ENCODE results near the gene SLC51B.

GRCh38 chr15:65027593-65027992 is 17.6 kb upstream of the SLC51B start:
- TF ChIP-seq, protein P1, sequence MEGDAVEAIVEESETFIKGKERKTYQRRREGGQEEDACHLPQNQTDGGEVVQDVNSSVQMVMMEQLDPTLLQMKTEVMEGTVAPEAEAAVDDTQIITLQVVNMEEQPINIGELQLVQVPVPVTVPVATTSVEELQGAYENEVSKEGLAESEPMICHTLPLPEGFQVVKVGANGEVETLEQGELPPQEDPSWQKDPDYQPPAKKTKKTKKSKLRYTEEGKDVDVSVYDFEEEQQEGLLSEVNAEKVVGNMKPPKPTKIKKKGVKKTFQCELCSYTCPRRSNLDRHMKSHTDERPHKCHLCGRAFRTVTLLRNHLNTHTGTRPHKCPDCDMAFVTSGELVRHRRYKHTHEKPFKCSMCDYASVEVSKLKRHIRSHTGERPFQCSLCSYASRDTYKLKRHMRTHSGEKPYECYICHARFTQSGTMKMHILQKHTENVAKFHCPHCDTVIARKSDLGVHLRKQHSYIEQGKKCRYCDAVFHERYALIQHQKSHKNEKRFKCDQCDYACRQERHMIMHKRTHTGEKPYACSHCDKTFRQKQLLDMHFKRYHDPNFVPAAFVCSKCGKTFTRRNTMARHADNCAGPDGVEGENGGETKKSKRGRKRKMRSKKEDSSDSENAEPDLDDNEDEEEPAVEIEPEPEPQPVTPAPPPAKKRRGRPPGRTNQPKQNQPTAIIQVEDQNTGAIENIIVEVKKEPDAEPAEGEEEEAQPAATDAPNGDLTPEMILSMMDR (conservative IDR thresholded peaks at IDR 0.05; ENCODE audit: low read length) = no peak
- no peak for TF ChIP-seq EZH2phosphoT487 (IDR thresholded peaks at IDR 0.05; ENCODE audit: borderline replicate concordance, low read depth, low read length)

Data from OCI-LY7 (cell line).